ENCODE results near the gene CRADD. TPM values are rescaled to one million over a fixed set of nuclear protein-coding genes. Genes with fewer than 3 reads are reported as not detected.

Gene CRADD
- total RNA-seq, 1 experiment from 2014 or later = 7.6 TPM

DNA sequence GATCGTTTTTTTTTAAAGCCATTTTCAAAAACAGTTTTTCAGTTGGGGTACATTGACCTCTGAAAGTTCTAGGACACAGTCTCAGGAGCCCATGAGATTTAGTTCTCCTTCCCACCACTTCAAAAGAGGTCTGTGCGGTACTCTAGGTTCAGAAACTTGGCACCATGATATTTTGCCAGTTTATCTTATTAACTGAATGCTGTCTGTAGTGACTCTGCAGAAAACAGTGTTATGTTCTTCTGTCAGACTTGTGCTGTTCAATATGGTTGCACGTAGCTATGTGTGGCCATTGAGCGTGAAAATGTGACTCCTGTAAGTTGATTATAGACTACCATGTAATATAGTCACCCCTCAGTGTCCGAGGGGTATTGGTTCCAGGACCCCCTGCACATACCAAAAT is 35.9 kb downstream of the CRADD start:
- Mint-ChIP-seq H3K4me3 (no peak overlapping the region), H3K36me3 (ENCODE audit: insufficient read depth in 1 of 3, low read depth in 3 of 3) (peaks cover 12 to 26% (median 25%) of the 10 kb centered on the region in 3 experiments), H3K27ac (0 out of 7 replicates have a peak overlapping the region, but pooled peaks of 1 of the 3 experiments have one; percentile 48), H3K9me3 (peaks cover 17 to 22% of the 10 kb centered on the region in 2 experiments), H3K27me3 (ENCODE audit: low read depth) (no peaks in the 10 kb centered on the region), H3K4me1 (peaks cover 13 to 17% of the 10 kb centered on the region in 2 experiments)
- DNase-seq = no peak
- H3K18ac ChIP-seq (ENCODE audit: insufficient read length, low read depth, low read length) = no peak overlapping the region
- H3K4ac ChIP-seq (ENCODE audit: low read depth, low read length) = no peak overlapping the region
- no CpG with 5 or more reads among the region's 5 CpGs for WGBS (ENCODE audit: extremely low coverage, insufficient read length, low lambda C conversion rate)
- H4K20me1 ChIP-seq (ENCODE audit: control insufficient read depth, insufficient read depth, insufficient read length) = no peaks in the 10 kb centered on the region
- H3K4me2 ChIP-seq (ENCODE audit: insufficient read depth, insufficient read length, low read length) = no peak overlapping the region
- H2BK20ac ChIP-seq (ENCODE audit: low read depth, low read length, poor library complexity, severe bottlenecking) = no peak overlapping the region
- H4K5ac ChIP-seq (ENCODE audit: insufficient read length, low read depth, low read length) = no peak overlapping the region
- H3K56ac ChIP-seq (ENCODE audit: insufficient read length, low read depth, low read length) = no peak overlapping the region
- no peak overlapping the region for H3T11ph ChIP-seq (ENCODE audit: low read length)
- no peak overlapping the region for H2BK15ac ChIP-seq (ENCODE audit: low read depth, low read length)
- no peak overlapping the region for H4K91ac ChIP-seq (ENCODE audit: insufficient read length, low read depth, low read length)
- H3K14ac ChIP-seq (ENCODE audit: insufficient read depth, low read length) = no peak overlapping the region
- H3K9me3 ChIP-seq (ENCODE audit: control insufficient read depth, low read depth, low read length) = no peaks in the 10 kb centered on the region
- no peak overlapping the region for H2BK120ac ChIP-seq (ENCODE audit: low read depth, low read length, poor library complexity, severe bottlenecking)
- H3K23ac ChIP-seq (ENCODE audit: insufficient read length, low read depth, low read length) = no peak overlapping the region
- no peak overlapping the region for H2BK12ac ChIP-seq (ENCODE audit: insufficient read length, low read depth, low read length)
- H2AFZ ChIP-seq (ENCODE audit: low read length) = no peak overlapping the region
- TF ChIP-seq CTCF (conservative IDR thresholded peaks at IDR 0.05) = no peak
- H2AK5ac ChIP-seq (ENCODE audit: insufficient read length, low read length) = no peak overlapping the region
- no peaks in the 10 kb centered on the region for H3K4me1 ChIP-seq (ENCODE audit: insufficient read depth, low read length)
- no peak overlapping the region for H2BK5ac ChIP-seq (ENCODE audit: insufficient read length, low read length)
- H3K79me1 ChIP-seq (ENCODE audit: insufficient read depth, low read depth, low read length, poor library complexity, severe bottlenecking) = no peaks in the 10 kb centered on the region
- H4K8ac ChIP-seq (replicated peaks; ENCODE audit: insufficient read length, low read depth, low read length) = no peak overlapping the region
- H3K27ac ChIP-seq (ENCODE audit: insufficient read length, low read depth, low read length) = no peak overlapping the region
- H3K79me2 ChIP-seq (ENCODE audit: insufficient read depth, low read length) = no peaks in the 10 kb centered on the region
- no peaks in the 10 kb centered on the region for H3K27me3 ChIP-seq (ENCODE audit: insufficient read depth, low read length)
- no peaks in the 10 kb centered on the region for H3K23me2 ChIP-seq (ENCODE audit: insufficient read length, low read depth, low read length, poor library complexity, severe bottlenecking)
- no peak overlapping the region for H3K9ac ChIP-seq (ENCODE audit: extremely low read depth, insufficient read length, low read length)

All from H9 (cell line).